NB4 (cell line): Measurements from ENCODE around the gene FAM241A.

ENCODE experiments used
- CTCF ChIP-seq: IDR thresholded peaks from one replicate; pipeline ENCODE4 v1.5.1; 2012; ENCODE audit warnings: low read depth, low read length
- MAX ChIP-seq: IDR thresholded peaks from 2 replicates; pipeline ENCODE4 v1.6.1; 2011; ENCODE audit warnings: low read depth, low read length

- TF ChIP-seq MAX (no peak), CTCF (no peak)
These were observed 14.3 kb upstream of the FAM241A start for GRCh38 chr4:112130906-112131305.
